Retinal pigment epithelial cell (primary cell): ENCODE measurements around the gene HMG20A.
A peak's percentile ranks its signal among the peaks of the same experiment; 100 is the strongest.

ENCODE experiments used
- DNase-seq: peaks from one replicate; pipeline ENCODE4 v3.0.0-alpha.2; 2010; ENCODE audit warnings: low read depth
- H3K4me3 ChIP-seq: 2 replicates; pipeline ENCODE4 v1.5.1; 2011; ENCODE audit warnings: mild to moderate bottlenecking, low read length, control low read depth, moderate library complexity
- TF ChIP-seq, protein P1 (sequence below): conservative IDR thresholded peaks from 2 replicates; pipeline ENCODE4 v1.5.1; 2011; ENCODE audit warnings: low read depth, low read length, control low read depth, inconsistent platforms

The HMG20A gene

GRCh38 chr15:77414789-77415442, 5.8 kb upstream of the HMG20A start:
- no peak for DNase-seq
- TF ChIP-seq, protein P1, sequence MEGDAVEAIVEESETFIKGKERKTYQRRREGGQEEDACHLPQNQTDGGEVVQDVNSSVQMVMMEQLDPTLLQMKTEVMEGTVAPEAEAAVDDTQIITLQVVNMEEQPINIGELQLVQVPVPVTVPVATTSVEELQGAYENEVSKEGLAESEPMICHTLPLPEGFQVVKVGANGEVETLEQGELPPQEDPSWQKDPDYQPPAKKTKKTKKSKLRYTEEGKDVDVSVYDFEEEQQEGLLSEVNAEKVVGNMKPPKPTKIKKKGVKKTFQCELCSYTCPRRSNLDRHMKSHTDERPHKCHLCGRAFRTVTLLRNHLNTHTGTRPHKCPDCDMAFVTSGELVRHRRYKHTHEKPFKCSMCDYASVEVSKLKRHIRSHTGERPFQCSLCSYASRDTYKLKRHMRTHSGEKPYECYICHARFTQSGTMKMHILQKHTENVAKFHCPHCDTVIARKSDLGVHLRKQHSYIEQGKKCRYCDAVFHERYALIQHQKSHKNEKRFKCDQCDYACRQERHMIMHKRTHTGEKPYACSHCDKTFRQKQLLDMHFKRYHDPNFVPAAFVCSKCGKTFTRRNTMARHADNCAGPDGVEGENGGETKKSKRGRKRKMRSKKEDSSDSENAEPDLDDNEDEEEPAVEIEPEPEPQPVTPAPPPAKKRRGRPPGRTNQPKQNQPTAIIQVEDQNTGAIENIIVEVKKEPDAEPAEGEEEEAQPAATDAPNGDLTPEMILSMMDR: no peak
- H3K4me3 ChIP-seq: no peak overlapping the region

GRCh38 chr15:77415450-77416147, 5.1 kb upstream of the HMG20A start:
- TF ChIP-seq, protein P1: no peak
- no peak overlapping the region for H3K4me3 ChIP-seq
- no peak for DNase-seq

DNA sequence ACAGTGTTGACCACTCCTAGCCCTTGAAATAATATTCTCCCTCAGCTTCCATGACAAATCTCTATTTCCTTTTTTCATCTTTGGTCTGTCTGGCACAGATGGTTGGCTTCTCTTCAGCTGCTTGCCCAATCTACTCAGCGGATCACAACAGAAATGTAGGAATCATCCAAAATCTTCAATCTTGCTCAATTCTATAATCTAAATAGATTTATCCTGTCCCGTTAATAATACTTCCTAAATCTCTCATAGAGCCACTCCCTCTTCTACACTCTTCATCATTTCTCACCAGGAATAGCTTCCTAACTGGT, 4.6 kb upstream of the HMG20A start:
- no peak for DNase-seq
- no peak overlapping the region for H3K4me3 ChIP-seq
- TF ChIP-seq, protein P1: no peak

DNA sequence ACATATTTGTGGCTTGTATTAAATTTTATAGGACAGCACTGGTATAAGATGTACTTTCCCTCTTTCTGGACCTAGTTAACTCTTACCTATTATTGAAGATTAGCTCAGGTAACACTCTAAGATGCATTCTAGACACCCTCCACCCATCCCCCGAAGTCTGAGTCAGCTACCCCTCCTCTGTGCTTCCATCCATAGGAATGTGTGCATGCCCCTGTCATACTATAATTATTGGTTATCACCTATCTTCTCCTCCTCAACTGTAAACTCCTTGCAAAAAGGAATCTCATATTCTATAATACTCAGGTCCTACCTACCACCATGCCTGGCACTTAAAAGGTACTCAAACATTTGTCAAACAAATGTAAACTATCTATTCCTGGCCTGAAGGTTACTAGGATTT, 3.7 kb upstream of the HMG20A start:
- DNase-seq: no peak
- TF ChIP-seq, protein P1: no peak
- no peak overlapping the region for H3K4me3 ChIP-seq

GRCh38 chr15:77417602-77418001, 3.1 kb upstream of the HMG20A start:
- no peak for DNase-seq
- TF ChIP-seq, protein P1: no peak
- no peak overlapping the region for H3K4me3 ChIP-seq

DNA sequence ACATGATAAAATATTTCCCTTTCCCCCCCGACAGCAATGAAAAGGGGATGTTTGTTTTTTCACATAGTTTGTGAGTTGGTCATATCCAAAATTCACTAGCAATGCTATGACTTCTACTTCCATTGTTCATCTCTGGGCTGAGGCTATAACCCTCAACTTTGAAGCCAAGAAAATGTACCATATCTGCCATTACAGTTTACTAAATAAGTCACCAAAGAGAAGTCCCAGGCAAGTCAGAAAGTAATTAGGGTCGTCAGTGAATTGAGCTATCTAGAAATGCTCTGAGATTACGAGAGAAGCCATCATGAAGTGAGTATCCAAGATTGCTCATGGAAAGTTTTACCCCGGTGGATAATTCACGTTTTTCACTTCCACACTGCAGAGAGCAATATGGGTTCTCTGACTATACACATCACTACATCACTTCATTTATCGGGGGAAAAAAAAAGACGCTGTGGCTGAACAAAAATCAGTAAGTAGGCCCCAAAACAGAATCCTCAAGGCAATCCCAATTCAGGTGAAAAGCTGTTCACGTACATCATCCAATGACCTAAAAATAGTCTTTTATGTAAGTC, 2.2 kb upstream of the HMG20A start:
- TF ChIP-seq, protein P1: no peak
- peak overlapping the region; percentile 82 for H3K4me3 ChIP-seq
- no peak for DNase-seq
